Choroid plexus epithelial cell (primary cell): ENCODE measurements around the gene CCNJL.
A peak's percentile ranks its signal among the peaks of the same experiment; 100 is the strongest.

Source experiments
- DNase-seq: peaks from one replicate; pipeline ENCODE4 v3.0.0-alpha.2; 2010; ENCODE audit warnings: low read depth
- H3K4me3 ChIP-seq: 2 replicates; pipeline ENCODE4 v1.5.1; 2011; ENCODE audit warnings: low read depth, mild to moderate bottlenecking, control low read depth, low read length, moderate library complexity
- TF ChIP-seq, protein P1 (sequence below): conservative IDR thresholded peaks from 2 replicates; pipeline ENCODE4 v1.5.1; 2011; ENCODE audit warnings: low read depth, mild to moderate bottlenecking, control low read depth, inconsistent platforms, low read length, moderate library complexity

The CCNJL gene

DNA sequence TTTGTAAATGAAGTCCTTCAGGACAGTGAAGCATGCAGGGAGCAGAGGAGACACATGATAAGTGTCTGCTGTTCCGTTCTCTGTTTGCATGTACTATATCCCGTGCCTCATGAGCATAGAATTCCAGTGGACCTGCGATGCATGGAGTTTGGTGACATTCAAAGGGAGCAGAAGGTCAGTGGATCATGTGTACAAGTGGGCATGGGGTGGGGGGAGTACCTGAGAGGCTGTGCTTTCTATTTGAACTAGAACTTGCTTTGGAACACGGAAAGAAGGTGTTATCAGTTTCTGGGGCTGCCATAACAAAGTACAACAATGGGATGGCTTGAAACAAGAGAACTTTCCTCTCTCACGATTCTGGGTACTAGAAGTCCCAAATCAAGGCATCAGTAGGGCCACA, 5.1 kb upstream of the CCNJL start:
- TF ChIP-seq, protein P1, sequence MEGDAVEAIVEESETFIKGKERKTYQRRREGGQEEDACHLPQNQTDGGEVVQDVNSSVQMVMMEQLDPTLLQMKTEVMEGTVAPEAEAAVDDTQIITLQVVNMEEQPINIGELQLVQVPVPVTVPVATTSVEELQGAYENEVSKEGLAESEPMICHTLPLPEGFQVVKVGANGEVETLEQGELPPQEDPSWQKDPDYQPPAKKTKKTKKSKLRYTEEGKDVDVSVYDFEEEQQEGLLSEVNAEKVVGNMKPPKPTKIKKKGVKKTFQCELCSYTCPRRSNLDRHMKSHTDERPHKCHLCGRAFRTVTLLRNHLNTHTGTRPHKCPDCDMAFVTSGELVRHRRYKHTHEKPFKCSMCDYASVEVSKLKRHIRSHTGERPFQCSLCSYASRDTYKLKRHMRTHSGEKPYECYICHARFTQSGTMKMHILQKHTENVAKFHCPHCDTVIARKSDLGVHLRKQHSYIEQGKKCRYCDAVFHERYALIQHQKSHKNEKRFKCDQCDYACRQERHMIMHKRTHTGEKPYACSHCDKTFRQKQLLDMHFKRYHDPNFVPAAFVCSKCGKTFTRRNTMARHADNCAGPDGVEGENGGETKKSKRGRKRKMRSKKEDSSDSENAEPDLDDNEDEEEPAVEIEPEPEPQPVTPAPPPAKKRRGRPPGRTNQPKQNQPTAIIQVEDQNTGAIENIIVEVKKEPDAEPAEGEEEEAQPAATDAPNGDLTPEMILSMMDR = no peak
- no peak overlapping the region for H3K4me3 ChIP-seq
- DNase-seq = no peak

DNA sequence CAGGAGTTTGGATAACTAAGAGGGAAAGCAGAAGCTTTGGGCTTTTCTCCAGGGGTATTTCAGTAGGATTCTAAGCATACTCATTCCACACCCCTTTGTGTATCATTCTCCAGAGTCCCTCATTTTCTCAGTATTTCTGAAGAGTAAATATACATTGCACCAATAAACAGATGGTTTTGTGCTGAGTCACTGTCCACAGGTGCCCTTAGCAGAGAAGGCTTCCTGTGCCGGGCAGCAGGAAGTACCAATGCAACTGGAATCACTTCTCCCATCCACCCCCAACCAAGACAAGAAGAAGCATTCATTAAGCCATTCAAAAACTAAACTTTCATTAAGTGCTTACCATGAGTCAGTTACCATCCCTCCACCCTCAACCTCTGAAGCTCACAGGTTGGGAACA, 3.6 kb upstream of the CCNJL start:
- TF ChIP-seq, protein P1 = no peak
- peak; percentile 70 for DNase-seq
- H3K4me3 ChIP-seq = no peak overlapping the region

GRCh38 chr5:160312960-160313727, 780 bp upstream of the CCNJL start:
- H3K4me3 ChIP-seq = peak overlapping the region; percentile 67
- TF ChIP-seq, protein P1 = no peak
- DNase-seq = no peak

DNA sequence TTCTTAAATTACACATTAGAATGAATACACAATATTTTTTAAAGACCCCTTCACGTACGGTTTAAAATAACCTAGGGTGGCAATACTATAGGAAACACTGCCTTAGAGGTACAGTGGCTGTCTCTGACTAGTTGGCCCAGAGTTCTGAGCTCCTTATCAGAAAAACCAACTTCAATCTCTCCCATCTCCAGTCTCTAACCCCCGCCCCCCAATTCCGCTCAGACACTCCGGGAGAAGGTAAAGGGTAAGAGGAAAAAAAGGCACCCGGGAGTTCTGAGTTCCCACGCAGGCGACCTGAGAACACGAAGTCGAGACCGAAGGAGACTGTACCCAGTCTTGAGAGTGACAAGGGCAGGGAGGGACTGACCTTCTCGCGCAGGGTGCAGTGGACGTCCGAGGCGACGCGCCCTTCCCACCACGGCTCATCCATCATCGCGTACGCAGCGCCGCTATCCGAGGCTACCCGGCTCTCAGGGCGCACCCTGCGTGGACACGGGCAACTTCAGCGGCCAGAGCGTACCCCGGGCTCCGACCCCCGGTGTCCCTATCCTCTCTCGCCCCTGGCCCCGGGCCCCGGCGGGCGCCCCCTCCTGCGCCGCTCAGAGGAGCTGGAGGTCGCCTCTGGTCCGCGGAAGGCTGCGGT, 752 bp downstream of the CCNJL start:
- H3K4me3 ChIP-seq = peak overlapping the region; percentile 67
- TF ChIP-seq, protein P1 = no peak
- DNase-seq = no peak

GRCh38 chr5:160310552-160311295, 1.6 kb downstream of the CCNJL start:
- TF ChIP-seq, protein P1 = no peak
- DNase-seq = no peak
- H3K4me3 ChIP-seq = no peak overlapping the region

DNA sequence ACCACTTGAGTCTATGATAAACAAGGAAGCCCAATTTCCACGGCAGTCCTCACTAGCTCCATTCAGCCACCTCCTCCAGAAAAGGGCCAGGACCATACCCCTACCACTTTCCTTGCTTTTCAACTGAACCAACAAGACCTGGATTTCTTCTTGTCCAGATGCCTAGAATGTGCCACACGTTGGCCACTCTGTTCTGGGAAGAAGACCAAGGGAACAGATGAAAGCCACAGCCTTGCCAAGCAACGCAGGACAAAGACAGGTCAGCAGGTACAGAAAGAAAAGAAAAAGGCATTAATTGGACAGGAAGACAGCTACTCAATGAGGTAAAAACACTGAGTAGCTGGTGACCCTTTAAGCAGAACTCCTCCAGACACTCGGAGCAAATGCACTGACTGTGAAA, 2.2 kb downstream of the CCNJL start:
- DNase-seq = no peak
- TF ChIP-seq, protein P1 = no peak
- H3K4me3 ChIP-seq = no peak overlapping the region
